GM19468 (cell line): ENCODE results near the gene CXXC1.
A peak's percentile ranks its signal among the peaks of the same experiment; 100 is the strongest.
"Not testable (repeated sequence)": the region's sequence is repeated elsewhere in the genome, so short reads cannot be mapped to it uniquely, and the experiment has no call there.

Source experiments
- ATAC-seq: cut with Tn5 transposase; IDR thresholded peaks from one replicate; pipeline ENCODE4 v1.9.1; 2021; ENCODE audit warnings: mild to moderate bottlenecking, moderate library complexity, moderate number of reproducible peaks; ENCODE audit not compliant: unreplicated experiment; ENCODE audit errors: extremely low read depth

Gene CXXC1

DNA sequence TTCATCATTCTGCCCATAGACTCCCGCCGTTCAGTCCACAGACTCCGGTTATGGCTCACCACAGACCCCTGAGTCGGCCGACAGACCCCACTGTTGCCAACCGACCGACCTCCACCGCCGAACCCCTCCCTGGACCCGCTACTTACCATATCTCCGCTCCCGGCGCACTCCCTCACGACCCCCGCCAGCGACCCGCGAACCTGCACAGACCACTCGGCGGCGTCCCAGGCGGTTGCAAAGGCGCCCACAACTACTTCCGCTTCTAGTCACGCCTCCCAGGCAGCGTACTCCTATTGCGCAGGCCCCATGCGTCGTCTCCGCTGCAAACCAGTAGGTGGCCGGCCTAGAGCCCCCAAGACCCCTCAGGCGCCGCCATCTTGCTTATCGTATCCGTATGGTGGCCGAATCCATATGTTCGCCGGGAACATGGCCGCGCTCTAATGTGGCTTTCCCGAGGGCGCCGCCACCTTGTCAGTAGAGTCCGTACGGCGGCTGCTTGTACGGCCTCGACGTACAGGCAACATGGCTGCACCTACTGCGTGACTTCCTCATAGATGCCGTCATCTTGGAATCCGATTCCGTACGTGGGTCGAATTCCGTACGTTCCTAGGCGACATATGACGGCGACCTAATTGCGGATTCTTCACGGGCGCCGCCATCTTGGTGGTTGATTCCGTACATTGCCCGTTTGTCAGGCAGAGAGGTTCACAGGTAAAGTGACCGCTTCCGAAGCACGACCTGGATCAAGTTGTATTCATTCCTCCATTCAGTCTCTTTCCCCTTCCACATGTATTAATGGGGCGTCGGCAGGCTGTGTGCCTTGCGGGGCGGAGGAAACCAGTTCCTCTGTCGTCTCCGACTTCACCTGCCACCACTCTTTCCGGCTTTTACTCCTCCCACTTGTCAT lies at the start of gene CXXC1:
Gene CXXC1, minus strand, starts transcription at position 252 of the 907 bp plus-strand sequence. Its CDS starts 103 bp downstream, at position 149.
- peak; percentile 90 for ATAC-seq

DNA sequence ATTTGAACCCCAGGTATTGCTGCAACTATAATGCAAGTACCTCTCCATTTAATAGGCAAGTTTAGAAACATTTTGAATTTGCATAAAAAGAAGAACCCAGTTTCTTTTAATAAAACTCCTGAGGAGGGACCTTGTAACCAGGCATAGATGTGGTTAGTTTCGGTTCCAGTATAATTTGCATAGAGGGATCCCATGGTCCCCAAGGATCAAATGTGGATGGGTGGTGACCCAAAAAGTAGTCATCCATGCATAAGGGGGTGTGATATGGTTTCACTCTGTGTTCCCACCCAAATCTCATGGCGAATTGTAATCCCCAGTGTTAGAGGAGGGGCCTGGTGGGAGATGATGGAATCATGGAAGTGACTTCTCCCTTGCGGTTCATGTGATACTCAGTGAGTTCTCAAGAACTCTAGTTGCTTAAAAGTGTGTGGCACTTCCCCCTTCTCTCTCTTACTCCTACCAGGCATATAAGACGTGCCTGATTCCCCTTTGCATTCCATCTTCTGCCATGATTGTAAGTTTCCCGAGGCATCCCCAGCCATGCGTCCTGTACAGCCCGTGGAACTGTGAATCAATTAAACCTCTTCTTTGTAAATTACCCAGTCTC lies 47.2 kb upstream of the CXXC1 start:
- ATAC-seq = no peak

DNA sequence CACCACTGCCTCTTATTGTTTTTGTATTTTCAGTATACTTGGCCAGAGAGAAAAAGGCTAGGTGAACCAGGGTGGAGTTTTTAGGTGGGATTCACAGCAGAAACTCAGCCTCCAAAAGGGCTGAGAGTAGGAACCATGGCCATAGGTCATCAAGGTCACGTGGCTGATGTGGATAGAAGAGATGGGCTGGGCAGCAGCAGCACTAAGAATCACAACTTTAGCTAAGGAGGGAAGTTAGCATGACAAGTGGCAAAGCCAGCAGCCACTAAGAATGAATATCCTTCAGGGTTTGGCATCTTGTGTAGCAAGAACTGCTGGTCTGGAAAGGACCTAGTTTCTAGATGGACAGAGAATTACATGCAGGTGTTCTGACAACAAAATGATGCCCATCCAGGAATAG lies 44.2 kb upstream of the CXXC1 start:
- ATAC-seq = no peak

DNA sequence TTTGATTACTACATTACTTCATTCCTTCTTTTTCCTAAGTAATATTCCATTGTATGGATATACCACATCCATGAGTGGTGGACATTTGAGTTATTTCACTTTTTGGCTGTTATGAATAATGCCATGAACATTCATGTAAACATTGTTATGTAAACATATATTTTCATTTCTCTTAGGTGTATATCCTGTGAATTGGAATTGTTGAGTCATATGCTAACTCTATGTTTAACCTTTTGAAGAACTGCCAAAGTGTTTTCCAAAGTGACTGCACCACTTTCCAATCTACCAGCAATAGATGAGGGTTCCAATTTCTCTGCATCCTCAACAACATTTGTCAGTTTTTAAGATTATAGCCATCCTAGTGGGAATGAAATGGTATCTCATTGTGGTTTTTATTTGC lies 42.7 kb upstream of the CXXC1 start:
- ATAC-seq = no peak

DNA sequence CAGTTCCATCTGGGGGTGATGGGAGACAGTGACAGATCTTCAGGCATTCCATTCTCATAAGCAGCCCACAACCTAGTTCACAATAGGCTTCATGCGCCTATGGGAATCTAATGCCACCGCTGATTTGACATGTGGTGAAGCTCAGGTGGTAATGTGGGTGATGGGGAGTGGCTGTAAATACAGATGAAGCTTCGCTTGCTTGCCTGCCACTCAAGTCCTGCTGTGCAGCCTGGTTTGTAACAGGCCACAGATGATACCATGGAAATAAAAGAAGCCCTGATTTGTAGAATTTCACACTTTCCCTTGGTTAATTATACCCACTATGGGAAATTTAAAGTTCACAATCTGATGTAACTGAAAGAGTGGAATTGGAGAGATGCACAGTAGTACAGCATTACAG lies 40.5 kb upstream of the CXXC1 start:
- no peak for ATAC-seq

DNA sequence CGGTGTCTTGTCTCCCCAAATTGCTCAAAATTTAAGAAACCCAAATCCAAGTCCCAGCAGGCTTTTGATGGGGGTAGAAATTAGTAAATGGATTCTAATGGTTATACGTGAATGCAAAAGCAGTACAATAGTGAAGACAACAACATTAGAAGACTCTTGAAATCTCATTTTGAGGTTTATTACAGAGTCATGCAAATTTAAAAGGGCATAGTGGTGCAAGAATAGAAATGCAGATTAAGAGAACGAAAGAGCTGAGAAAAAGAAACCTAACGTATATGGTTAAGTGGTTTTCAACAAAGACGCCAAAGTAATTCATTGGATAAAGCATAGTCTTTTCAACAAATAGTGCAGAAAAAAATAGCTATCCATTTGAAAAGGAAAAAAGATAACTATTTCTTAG lies 33.2 kb upstream of the CXXC1 start:
- peak; percentile 54 for ATAC-seq

DNA sequence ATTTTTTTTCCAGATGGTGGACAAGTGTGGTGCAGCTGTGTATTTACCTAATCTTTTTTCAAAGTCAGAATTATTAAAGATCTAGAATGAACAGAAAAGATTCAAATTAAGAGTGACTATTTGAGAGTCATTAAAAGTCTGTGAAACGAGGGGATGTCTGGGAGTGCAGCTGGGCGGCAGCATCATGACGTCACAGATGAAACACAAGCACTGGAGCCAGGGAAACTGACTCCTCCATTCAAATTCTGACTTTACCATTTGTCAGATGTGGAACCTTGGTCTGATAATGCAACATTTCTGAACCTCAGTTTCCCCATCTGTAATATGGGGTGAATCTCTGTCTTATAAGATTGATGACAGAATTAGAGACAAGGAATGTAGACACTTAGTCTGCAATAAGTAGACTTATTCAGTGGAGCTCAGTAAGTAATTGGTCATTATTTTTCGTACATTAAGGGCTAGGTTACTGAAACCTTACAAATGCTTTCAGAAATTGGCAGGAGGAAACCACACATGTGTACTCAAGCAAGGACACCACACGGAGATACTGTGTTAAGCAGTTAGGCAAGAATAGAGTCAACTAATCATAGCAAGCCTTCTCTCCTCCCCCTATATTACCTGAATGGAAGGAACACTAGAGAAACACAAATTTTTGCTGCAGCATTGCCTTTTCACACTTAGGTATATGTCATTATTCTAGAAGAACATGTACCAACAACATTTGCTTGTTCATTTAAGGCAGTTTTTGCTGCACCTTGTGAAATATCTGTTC lies 27.8 kb upstream of the CXXC1 start:
- peak; percentile 73 for ATAC-seq

DNA sequence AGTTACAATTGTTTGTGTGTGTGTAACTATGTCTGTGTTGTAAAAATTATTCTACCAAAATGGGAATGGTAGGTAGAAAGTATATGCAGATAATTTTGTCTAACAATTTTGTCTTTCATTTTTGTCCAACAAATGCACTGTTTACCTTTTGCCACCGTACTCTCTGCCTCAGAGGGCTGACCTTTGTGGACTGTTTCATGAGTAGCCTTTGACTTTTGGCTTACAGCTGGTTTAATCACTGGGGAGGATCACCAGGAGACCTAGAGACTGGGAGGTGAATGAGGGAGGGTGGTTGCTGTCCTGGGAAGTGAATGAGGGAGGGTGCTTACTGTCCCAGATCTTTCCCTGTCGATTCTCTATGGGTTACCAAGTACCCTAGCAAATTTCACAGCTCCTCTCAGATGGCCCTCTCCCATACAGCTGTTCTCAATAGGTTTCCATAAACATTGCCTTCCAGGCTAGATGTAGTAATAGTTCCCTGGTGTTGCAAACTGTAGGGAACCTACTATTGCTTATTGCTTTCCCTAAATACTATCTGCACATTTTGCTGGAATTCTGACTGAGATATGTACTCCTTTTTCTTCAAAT lies 26.5 kb upstream of the CXXC1 start:
- ATAC-seq = no peak

DNA sequence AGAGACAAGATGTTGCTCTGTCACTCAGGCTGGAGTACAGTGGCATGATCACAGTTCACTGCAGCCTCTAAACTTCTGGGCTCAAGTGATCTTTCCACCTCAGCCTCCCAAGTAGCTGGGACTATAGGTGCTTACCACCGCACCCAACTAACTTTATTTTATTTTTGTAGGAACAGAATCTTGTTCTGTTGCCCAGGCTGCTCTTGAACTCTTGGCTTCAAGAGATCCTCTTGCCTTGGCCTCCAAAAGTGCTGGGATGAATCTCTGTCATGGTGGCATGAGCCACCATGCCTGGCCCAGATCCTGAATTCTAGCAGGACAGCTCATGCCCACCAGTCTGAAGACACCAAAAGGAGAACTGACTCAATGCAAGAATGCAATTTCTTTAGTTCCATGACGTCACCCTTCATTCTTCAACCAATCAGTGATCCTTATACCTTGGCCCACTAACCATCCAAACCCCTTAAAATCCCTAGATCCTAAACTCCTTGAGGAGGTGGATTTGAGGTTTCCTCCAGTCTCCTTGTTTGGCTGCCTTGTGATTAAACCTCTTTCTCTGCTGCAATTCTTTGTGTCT lies 25.6 kb upstream of the CXXC1 start:
- ATAC-seq = no peak

DNA sequence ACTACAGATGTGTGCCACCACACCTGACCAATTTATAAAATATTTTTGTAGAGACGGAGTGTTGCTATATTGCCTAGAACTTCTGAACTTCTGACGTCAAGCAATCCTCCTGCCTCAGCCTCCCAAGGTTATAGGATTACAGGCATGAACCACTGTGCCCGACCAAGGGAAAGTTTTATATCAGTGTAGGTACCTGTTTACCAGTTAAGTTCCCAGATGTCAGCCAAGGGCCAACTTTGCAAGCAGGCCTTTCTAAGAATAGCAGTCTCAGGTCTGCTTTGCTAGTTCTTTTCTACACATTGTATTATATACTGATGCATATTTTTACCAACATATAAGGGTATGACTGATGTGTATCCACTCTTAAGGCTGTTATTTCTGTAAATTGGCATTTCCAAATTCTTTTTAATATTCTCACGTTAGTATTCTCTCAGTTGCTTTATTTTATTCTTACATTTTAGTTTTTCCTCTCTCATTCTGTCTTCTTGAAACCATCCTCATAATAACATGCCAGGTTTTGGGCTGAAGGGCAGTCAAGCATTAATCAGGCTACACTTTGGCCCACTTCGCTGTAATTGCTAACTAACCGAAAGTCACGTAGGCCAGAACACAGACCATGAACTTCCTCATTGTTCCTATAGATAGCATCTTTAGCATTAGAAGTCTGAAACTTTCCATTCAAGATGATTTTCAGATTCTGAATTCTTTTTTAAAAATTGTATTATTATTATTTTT lies 25.0 kb upstream of the CXXC1 start:
- peak; percentile 70 for ATAC-seq

DNA sequence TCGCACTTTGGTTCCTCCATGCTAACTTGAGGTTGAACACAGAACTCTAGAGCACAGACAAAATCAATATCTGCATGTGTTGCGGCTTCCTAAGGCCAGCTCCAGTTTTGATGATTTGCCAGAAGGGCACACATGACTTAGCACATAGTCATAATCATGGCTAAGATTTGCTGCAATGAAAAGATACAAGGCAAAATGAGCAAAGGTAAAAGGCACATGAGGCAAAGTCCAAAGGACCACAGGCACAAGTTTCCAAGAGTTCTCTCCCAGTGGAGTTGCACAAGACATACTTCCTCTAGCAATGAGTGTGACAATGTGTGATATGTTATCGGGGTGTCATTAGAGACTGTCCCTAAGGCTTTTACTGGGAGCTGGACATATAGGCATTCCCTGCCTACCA lies 24.2 kb upstream of the CXXC1 start:
- ATAC-seq = no peak

DNA sequence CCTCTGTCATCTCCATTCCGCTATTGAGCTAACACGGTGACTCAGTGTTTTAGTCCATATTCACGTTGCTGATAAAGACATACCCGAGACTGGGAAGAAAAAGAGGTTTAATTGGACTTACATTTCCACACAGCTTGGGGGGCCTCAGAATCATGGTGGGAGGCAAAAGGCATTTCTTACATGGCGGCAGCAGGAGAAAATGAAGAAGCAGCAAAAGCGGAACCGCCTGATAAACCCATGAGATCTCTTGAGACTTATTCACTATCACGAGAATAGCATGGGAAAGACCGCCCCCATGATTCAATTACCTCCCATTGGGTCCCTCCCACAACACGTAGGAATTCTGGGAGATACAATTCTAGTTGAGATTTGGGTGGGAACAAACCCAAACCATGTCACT lies 22.6 kb upstream of the CXXC1 start:
- ATAC-seq = no peak

DNA sequence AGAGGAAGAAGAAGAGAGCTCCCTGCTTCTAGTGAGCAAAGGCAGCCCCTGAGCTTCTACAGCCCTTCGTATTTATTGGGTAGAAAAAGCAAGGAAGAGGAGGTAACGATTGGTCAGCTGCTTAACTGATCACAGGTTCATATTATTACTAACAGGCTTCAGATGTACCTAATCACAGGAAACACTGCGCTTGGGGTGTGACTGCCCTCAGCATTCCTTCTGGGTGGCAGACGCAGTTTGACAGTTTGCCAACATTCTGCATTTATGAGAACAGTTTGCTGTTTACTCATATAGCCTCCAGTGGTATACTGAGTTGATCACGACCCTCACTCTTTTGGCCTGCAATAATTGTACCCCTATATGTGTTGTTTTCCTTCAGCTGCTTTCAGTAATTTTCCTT lies 21.4 kb upstream of the CXXC1 start:
- not testable (repeated sequence) for ATAC-seq

DNA sequence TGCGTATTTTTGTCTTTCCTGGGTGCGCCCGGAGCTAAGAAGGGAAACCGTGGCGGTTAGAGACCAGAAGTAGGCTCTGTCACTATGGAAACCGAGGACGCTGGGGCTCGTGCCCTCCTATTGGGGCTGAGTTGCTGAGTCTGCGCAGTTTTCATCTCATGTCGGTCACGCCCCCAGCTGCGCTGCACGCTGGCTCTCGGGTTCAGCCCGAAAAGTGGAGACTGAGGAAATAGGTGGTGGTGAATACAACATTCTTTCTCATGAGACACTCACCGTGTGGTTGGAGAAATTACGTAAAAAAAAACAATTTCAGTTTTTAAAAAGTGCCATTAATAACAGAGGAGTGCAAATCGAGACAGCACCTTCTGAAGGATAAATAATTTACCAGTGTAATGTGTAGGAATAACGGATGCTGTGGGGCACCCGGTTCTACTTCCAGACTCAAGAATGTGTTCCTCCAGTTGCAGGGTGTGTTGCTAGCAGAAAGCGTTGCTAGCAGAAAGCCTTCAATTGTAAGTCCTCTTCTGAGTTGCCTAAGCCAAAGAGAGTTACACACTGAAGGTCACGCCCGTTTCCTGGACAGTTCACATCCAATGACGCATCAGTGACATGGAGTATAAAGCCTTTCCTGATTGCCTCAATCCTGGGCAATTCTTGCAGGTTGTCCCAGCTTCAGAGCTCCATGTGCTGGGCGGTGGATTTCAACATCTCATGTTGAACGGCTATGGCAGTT lies 20.4 kb upstream of the CXXC1 start:
- peak; percentile 80 for ATAC-seq

DNA sequence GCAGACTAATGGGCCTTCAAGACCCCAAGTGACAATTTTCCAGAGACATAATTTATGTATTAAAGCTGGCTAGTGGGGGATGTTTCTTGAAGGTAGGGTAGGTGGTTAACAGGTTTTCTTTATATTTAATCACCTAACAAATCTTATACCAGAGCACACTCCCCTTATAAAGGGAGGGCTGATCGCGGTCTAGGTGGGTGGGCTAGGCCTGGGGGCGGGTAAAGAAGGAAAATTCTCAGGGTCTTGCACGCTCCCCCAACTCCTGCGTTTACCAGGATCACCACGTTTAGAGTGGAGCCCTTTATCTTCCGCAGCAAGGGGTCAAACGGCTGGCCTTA lies 19.9 kb upstream of the CXXC1 start:
- ATAC-seq = no peak

DNA sequence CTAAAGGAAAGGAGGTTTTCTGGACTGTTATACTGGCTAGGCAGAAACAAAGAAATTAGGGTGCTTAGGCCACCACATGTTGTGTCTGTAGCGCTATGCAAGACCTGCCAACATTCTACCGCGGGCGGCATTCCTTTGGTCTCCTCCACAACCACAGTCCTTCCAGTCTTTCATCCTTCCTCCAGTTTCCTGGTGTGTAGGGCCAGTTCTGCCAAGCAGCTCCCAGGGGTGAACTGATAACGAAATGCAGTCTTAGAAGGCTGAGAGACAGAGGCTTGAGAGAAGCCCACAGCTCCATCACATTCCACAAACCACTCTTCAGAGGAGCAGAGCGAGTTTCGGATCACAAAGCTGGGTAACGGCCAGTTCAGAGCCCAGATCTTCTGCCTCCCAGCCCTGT lies 19.5 kb upstream of the CXXC1 start:
- ATAC-seq = no peak

DNA sequence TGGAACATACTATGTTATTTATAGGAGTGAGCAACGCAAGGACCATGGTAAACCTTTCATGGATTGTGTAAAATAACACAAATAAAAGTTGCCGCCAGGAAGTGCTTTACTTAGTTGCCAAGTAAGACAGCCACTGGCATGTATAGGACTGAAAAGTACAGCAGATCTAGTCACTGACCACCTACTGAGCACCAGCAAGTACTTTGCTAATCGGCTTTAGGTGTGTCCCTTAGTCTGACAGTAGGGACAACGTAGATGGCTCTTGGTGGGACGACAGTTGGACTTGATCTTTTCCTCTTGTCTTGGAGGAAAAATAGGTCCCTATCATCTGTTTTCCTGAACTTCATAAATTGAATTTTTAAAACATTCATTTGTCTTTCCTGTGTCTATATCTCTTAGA lies 13.6 kb upstream of the CXXC1 start:
- no peak for ATAC-seq

DNA sequence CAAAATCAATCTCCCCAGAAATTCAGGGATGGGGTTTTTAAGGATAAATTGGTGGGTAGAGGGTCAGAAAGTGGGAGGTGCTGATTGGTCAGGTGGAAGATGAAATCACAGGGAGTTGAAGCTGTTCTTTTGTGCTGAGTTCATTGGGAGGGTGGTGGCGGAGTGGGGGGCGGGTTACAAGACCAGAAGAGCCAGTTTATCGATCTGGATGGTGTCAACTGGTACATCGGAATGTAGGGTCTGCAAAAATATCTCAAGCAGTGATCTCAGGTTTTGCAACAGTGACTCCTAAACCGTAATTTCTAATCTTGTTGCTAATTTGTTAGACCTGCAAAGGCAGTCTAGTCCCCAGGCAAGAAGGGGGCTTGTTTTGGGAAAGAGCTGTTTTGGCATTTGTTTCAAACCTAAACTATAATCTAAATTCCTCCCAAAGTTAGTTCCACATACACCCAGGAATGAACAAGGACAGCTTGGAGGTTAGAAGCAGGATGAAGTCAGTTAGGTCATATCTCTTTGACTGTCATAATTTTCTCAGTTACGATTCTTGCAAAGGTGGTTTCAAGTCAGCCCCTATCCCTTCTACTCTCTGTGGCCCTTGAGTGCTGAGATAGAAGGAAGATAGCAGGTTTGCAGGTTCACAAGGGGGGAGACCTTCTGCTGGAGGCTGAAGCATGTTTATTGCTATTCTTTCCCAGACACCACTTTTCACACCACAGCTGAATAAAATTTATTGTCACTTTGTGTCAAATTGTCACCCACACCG lies 12.3 kb upstream of the CXXC1 start:
- no peak for ATAC-seq
